Activated CD4-positive, CD25-positive, alpha-beta regulatory T cell treated with anti-CD3 and anti-CD28 coated beads, Interleukin-2, amount 50 U/mL, for 24 hours (primary cell): ENCODE results near the gene PES1.
"Not testable (repeated sequence)": the region's sequence is repeated elsewhere in the genome, so short reads cannot be mapped to it uniquely, and the experiment has no call there.

Experiments used
- ATAC-seq, 2 donors: fragments of 150-1000 bp; cut with Tn5 transposase; one replicate each; pipeline ENCODE4 v1.10.0; 2021; ENCODE audit warnings: mild to moderate bottlenecking in 1 of 2, moderate library complexity in 1 of 2

The PES1 gene

DNA sequence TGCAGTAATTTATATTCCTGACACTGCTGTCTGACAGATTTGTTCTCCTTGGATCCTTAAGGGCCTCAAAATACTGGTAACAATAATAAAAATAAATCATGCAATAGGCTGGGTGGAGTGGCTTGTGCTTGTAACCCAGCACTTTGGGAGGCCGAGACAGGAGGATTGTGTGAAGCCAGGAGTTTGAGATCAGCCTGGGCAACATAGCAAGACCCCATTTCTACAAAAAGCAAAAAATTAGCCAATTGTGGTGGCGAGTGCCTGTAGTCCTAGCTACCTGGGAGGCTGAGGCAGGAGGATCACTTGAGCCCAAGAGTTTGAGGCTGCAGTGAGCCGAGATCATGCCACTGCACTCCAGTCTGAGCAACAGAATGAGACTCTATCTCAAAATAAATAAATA lies 39.9 kb downstream of the PES1 start:
- ATAC-seq = not testable (repeated sequence)

DNA sequence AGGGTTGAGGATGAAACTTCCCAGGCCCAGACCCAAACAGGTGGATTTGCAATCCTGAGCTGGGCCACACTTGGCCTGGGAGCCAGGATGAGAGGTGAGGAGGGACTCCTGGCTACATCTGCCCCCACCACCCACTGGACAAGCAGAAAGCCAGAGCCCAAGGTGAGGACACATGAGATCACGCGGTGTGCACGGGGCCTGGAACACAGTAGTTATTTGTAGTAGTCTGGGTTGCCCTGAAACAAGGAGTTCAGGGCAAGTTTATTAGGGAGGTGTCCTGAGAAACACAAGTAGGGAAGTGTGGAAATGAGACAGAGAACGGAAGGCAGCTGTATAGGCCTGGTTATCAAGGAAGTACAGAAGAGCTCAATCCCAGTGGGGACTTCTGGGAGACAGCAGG lies 44.5 kb downstream of the PES1 start:
- no peak for ATAC-seq

DNA sequence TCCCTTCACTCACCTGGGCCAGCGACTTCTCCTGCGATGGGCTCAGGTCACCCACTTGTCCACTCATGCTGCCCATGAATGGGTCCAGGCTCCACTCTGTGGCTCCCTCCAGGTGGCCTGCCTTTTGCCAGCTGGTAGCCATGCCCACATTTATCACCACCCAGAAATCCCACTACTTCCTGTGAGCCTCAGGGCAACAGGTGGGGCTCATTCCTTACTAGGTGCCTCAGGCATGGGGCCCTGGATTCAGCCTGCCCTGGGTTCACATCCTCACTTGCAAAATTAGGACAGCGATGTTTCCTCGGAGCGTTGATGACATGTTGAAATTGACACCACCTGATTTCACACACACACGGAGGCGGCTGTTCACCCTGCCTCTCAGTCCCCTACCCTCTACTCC lies 45.1 kb downstream of the PES1 start, which contains the start of gene SEC14L6:
Gene SEC14L6 (minus strand): TSS at position 126 of the 400 bp plus-strand sequence. CDS start 59 bp downstream, at position 67.
- no peak for ATAC-seq

DNA sequence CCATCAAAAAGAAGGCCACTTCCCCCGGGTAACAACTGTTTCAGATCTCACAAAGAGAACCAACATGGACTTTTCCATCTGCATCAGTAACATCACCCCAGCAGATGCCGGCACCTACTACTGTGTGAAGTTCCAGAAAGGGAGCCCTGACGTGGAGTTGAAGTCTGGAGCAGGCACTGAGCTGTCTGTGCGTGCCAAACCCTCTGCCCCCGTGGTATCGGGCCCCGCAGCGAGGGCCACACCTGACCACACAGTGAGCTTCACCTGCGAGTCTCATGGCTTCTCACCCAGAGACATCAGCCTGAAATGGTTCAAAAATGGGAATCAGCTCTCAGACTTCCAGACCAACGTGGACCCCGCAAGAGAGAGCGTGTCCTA lies 48.9 kb downstream of the PES1 start:
- ATAC-seq = no peak

DNA sequence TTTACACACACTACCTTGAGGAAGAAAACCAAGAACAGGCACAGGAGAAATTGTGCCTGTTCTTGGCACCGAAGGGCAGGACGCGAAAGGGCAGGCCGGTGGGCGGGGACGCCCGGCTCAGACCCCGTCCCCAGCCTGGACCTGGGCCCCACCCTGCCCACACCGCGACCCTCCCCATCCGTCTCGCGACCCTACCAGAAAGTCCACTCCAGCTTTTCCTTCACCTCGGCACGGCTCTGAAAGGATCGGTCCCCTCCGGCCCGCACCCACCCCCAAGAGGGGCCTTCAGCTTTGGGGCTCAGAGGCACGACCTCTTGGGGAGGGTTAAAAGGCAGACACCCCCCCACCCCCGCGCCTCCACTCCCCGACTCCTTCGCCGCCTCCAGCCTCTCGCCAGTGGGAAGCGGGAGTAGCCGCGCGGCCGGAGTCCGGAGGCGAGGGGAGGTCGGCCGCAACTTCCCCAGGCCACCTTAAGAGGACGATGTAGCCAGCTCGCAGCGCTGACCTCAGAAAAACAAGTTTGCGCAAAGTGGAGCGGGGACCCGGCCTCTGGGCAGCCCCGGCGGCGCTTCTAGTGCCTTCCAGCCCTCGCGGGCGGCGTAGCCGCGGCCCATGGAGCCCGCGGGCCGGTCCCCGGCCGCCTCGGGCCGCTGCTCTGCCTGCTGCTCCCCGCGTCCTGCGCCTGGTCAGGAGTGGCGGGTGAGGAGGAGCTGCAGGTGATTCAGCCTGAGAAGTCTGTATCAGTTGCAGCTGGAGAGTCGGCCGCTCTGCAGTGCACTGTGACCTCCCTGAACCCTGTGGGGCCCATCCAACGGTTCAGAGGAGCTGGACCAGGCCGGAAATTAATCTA lies 49.5 kb downstream of the PES1 start:
- no peak for ATAC-seq

DNA sequence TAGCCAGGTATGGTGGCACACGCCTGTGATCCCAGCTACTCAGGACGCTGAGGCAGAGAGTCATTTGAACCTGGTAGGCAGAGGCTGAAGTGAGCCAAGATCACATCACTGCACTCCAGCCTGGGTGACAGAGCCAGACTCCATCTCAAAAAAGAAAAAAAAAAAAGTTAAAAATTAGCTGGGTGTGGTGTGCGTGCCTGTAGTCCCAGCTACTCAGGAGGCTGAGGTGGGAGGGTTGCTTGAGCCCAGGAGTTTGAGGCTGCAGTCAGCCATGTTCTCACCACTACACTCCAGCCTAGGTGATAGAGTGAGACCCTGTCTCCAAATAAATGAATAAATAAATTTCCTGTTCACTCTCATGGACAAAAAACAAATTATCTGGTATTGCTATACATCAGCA lies 50.2 kb downstream of the PES1 start:
- ATAC-seq = not testable (repeated sequence)

DNA sequence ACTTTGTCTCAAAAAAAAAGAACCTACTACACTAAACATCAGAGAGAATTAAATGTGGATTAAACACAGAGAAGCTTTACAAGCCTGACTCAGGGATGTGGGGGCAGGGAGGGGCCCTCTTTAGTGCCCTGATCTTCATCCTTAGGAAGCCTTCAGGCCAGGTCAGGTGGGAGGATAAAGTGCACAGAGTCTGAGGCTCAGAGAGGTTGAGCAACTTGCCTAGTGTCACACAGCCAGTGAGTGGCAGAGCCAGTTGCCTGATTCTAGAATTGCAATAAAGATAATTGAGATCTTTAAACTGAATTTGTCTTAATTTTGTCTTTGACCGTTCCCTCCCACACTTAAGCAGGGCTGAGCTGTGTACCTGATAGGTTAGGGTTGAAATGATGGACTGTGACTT lies 52.3 kb downstream of the PES1 start:
- no peak for ATAC-seq

DNA sequence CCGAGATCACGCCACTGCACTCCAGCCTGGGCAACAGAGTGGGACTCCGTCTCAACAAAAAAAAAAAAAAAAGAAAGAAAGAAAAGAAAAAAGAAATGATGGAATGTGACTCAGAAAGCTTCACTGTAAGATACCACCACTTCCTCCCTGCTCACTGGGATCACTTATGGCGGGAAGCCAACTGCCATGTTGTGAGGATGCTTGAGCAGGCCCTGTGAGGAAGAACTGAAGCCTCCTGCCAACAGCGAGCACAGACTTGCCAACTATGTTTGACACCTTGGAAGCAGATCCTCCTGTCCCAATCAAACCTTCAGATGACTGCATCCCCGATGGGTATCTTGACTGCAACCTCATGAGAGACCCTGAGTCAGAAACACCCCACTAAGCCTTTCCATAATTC lies 53.4 kb downstream of the PES1 start:
- no peak for ATAC-seq

DNA sequence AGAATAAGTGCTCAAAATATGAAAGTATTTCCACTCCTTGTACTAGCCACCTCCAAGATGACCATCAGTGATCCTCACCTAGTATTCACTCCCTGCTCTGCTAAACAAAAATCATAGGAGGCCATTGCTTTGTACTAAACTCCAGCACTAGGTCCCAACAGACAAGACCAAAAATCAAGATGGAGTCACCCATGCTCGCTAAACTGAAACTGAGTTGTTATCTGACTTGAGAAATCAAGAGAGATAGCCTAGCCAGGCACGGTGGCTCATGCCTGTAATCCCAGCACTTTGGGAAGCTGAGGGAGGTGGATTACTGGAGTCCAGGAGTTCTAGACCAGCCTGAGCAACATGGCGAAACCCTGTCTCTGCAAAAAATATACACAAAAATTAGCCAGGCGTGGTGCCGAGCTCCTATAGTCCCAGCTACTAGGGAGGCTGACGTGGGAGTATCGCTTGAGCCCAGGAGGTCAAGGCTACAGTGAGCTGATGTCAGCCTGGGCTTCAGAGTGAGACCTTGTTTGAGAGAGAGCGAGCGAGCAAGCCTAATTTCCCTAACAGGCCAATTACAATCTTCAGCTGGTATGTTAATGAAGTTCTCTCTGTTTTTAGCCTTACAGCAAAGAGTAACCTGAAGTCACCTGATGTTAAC lies 54.5 kb downstream of the PES1 start:
- ATAC-seq = no peak

DNA sequence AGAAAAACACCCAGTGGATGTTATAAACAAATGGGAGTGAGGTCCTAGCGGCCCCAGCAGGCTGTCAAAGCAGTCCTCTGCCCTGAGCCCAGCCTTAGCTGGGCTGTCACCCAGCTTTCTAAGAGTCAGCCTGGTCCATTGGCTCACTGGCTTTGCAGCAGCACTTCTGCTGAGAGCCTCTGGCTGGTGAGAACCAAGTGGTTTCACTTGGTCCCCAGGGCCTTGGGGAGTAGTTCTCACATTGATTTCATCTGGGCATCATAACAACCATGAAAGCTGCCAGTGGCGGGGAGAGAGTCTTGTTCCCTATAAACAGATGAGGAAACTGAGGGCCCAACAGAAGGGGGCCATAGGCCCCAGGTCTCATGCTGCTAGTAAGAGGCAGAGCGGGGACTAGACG lies 56.5 kb downstream of the PES1 start:
- no peak for ATAC-seq

DNA sequence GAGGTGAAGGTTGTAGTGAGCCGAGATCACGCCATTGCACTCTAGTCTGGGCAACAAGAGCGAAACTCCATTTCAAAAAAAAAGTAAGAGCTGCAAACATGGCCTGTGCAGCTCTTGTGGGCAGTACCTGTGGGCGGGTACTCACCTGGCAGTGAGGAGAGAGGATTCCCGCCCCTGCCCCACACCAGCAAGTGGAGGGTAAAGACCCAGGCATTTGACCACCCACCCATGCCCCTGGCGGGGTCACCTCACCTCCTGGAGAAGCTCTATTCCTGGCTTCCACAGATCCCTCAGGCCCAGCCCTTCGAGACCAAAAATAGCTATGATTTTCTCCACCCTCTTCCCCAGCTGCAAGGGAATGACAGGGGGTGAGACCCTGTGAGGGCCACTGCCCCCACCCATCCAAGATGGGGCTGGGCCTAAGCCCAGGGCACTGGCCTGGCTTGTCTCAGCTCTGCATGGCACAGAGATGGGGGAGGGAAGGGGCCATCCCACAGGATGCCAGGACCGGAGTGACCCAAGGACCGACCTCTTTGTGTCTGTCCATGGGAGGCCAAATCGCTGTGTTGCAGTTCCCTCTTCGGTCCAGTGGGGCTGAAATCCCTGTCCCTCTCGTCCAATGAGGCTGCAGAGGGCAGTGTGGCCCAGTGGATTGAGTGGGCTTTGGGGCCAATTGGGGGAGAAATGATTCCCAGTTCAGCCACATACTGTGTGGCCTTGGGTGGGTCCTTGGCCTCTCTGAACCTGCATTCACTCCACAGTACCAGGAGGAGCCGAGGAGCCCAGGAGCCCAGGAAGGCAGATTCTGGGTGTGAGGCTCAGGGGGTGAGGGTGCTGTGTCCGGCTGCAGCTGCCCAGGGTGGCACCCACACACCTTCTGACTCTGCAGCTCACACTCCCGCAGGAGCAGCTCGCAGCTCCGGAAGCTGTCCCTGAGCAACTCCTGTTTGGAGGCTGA lies 59.8 kb downstream of the PES1 start:
- no peak for ATAC-seq

DNA sequence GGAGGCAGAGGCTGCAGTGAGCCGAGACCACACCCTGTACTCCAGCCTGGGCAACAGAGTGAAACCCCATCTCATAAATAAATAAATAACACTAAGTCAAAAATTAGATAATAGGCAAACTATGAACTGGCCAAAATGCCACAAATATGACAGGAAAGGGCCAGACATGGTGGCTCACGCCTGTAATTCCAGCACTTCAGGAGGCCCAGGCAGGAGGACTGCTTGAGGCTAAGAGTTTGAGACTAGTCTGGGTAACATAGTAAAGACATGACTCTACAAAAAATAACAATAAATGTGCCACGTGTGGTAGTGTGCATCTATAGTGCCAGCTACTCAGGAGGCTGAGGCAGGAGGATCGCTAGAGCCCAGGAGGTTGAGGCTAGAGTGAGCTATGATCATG lies 65.1 kb downstream of the PES1 start:
- no peak for ATAC-seq
